Activated B cell treated with CpG ODN at 0.5 μM for 24 hours (primary cell): ENCODE data around the gene PDPK1. TPM values are rescaled to one million over a fixed set of nuclear protein-coding genes. Genes with fewer than 3 reads are reported as not detected.

ENCODE experiments used
- ATAC-seq: fragments of 200-7000 bp; cut with Tn5 transposase; one replicate; pipeline ENCODE4 v1.10.0; 2021; ENCODE audit warnings: low read depth, mild to moderate bottlenecking, moderate library complexity
- CTCF ChIA-PET: fragments of 350-600 bp; sonication (Branson Sonifier 250); formaldehyde crosslinking; loops from one replicate; lab custom pipeline; 2021; ENCODE audit warnings: antibody characterized with exemption; lab: Charles Lee
- POLR2A ChIA-PET: fragments of 350-600 bp; sonication (Branson Sonifier 250); formaldehyde crosslinking; loops from one replicate; lab custom pipeline; 2021; ENCODE audit warnings: antibody characterized with exemption; lab: Charles Lee
- DNase-seq: peaks from one replicate; pipeline ENCODE4 v3.0.0; 2022
- H3K27ac Mint-ChIP-seq: one replicate; pipeline ENCODE4 v1.8.0; 2020; ENCODE audit warnings: mixed read lengths
- H3K27me3 Mint-ChIP-seq: one replicate; pipeline ENCODE4 v1.8.0; 2021; ENCODE audit warnings: mixed read lengths
- H3K36me3 Mint-ChIP-seq: one replicate; pipeline ENCODE4 v1.8.0; 2021; ENCODE audit warnings: low read depth, mixed read lengths
- H3K4me1 Mint-ChIP-seq: one replicate; pipeline ENCODE4 v1.8.0; 2021; ENCODE audit warnings: mixed read lengths
- H3K4me3 Mint-ChIP-seq: one replicate; pipeline ENCODE4 v1.8.0; 2020; ENCODE audit warnings: mild to moderate bottlenecking, mixed read lengths
- H3K9me3 Mint-ChIP-seq: one replicate; pipeline ENCODE4 v1.8.0; 2020; ENCODE audit warnings: mixed read lengths
- intact Hi-C: fragments of 100-400 bp; cut with micrococcal nuclease; formaldehyde crosslinking; loops from one replicate; pipeline ENCODE4 v1.15.1; 2024
- total RNA-seq: library from RNA; stranded (reverse); gene quantifications from 2 replicates; pipeline ENCODE4 v1.2.3, GENCODE V29; 2022
- TF ChIP-seq, protein P1 (sequence below): fragments of 200-600 bp; IDR thresholded peaks from one replicate; pipeline ENCODE4 v1.8.0; 2022; ENCODE audit warnings: antibody characterized with exemption, mild to moderate bottlenecking

PDPK1 gene
- total RNA-seq, 1 donor from 2014 or later, result 62.0 TPM

DNA sequence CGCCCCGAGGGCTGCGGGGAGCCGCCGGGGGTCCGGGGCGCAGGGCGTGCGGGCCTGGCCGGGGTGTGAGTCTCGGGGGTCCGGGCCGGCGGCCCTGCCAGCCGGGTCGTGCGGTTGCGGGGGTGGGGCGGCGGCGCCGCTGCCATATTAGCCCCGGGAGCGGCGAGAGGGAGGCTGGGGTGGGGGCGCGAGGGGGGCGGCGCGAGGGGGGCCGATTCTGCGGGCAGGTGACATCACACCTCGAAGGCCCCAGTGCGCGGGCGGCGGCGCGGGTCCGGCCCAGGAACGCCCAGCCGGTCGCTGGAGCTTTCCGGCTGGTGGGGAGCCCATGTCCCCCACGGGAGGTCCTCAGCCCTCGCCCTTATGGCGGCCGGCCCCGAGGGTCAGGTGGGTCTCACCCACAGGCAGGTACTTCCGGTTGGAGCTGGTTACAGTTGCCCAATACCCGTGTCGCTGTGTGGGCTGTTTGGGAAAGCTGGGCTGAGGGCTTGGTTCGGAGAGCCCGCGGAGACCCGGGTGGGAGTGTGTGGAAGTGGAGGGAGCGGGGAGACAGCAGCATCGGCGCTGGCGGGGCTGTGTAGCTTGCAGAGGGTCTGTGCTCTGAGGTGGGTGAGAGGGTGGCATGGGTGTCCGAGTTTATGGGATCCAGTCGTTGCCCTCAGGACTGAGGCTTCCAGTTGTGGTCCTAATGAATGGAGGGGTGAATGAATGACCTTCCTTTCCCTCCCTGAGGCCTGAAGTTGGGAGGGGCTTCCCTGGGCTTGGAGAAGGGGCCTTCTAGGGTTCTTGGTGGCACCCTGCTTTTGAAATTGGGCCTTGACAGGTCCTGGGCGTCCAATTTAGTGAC lies 23.3 kb upstream of the PDPK1 start:
- TF ChIP-seq, protein P1, sequence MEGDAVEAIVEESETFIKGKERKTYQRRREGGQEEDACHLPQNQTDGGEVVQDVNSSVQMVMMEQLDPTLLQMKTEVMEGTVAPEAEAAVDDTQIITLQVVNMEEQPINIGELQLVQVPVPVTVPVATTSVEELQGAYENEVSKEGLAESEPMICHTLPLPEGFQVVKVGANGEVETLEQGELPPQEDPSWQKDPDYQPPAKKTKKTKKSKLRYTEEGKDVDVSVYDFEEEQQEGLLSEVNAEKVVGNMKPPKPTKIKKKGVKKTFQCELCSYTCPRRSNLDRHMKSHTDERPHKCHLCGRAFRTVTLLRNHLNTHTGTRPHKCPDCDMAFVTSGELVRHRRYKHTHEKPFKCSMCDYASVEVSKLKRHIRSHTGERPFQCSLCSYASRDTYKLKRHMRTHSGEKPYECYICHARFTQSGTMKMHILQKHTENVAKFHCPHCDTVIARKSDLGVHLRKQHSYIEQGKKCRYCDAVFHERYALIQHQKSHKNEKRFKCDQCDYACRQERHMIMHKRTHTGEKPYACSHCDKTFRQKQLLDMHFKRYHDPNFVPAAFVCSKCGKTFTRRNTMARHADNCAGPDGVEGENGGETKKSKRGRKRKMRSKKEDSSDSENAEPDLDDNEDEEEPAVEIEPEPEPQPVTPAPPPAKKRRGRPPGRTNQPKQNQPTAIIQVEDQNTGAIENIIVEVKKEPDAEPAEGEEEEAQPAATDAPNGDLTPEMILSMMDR, result no peak
- no peaks in the 10 kb centered on the region for H3K27me3 Mint-ChIP-seq
- ATAC-seq (peak; percentile 8), DNase-seq (no peak)
- peak overlapping the region; percentile 88 for H3K27ac Mint-ChIP-seq
- no peaks in the 10 kb centered on the region for H3K9me3 Mint-ChIP-seq
- ChIA-PET CTCF (interaction anchor here (1.8 kb wide), 1 partner anchor 7 kb away, joined by 5 read pairs; no protein-coding TSS in a partner anchor), POLR2A (interaction anchor here (0.5 to 4.0 kb wide), 8 partner anchors 10 to 588 kb away, joined by 3 to 38 read pairs (median 5); partner anchors contain the start of genes CEMP1 and PDPK1)
- H3K4me1 Mint-ChIP-seq, result peaks cover 83% of the 10 kb centered on the region
- peak overlapping the region; percentile 94 for H3K4me3 Mint-ChIP-seq
- intact Hi-C loops, result loop anchor here (5.0 kb wide), 1 partner anchor 247 kb away; the partner anchor contains the start of gene RNPS1
- peaks cover 26% of the 10 kb centered on the region for H3K36me3 Mint-ChIP-seq

DNA sequence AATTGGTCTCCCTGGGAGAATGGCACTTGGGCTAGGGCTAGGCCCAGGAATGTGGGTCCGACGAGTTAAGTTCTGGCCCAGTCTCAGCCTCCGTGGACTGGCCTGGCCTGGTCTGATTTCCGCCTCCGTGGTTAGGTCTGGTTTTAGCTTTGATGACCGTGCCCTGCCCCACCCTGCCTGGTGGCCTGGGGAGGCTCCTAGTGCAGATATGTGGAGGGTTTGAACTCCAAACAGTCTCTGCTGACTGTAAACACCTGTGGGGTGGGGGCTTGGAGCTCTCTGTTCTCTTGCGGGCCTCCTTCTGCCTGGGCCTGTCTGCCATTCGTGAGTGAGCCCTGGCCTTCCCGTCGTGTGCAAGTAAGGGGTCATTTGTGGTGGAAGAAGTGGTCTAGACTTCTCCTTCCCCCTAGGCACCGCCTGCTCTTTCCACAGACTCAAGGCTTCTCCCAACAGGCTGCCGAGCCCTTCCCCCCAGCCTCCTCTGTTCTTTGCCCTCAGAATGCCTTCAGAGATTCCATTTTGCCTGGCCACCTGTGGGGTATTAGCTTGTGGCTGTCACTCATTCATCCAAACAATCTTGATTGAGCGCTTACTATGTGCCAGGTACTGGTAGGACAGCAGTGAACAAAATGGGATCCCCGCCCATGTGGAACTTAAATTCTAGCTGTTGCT lies 22.5 kb upstream of the PDPK1 start:
- DNase-seq, result no peak
- ATAC-seq, result no peak
- Mint-ChIP-seq H3K4me1 (peaks cover 80% of the 10 kb centered on the region), H3K4me3 (peak overlapping the region; percentile 94), H3K27me3 (no peaks in the 10 kb centered on the region), H3K36me3 (peaks cover 30% of the 10 kb centered on the region), H3K27ac (peak overlapping the region; percentile 88), H3K9me3 (no peaks in the 10 kb centered on the region)
- ChIA-PET POLR2A (interaction anchor here (0.6 to 4.0 kb wide), 5 partner anchors 8 to 25 kb away, joined by 3 to 38 read pairs (median 8); partner anchors contain the start of genes CEMP1 and PDPK1), CTCF (interaction anchor here (0.9 to 1.8 kb wide), 2 partner anchors 8 to 14 kb away, joined by 4 to 5 read pairs; no protein-coding TSS in a partner anchor)
- intact Hi-C loops, result no loop called here
- TF ChIP-seq, protein P1, result no peak

DNA sequence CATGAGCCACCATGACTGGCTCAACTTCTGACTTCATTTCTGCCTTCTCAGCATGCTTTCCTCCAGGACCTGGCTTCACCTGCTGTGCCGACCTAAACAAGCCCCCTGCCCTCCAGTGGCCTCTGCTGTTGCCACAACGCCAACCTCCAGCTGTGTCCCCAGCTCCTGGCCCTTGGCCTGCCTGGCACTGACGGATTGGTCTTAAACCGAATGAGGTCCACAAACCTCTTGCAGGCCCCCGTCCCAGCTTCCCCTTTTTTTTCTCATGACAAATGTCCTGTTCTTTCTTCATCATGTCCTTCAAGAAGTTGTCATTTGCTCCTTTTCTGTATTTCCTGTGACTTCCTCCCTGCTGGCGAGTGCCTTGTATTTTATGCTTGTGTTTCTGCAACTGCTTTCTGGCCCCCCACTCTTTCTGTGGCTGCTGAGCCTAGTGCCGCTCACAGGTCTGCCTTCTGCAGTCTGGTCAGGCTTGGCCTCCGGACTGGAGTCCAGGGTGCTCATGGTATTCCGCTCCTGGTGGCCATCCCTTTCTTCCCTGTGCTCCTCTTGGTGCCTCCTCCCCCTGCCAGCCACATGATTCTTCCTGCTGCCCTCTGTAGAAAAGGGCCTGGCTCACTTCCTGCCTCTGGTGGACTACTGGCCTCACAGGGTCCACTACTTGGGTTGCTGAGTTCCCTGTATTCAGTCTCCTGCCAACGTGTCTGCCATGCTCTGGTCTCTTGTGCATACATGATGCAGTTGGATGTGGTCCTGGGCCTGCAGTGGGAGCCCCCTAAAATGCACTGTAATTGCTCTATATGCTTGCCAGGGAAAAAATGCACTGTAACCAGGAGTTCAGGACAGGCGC lies 21.2 kb upstream of the PDPK1 start:
- H3K27me3 Mint-ChIP-seq, result no peaks in the 10 kb centered on the region
- H3K27ac Mint-ChIP-seq, result peak overlapping the region; percentile 88
- CTCF ChIA-PET, result interaction anchor here (1.8 kb wide), 1 partner anchor 9 kb away, joined by 5 read pairs; no protein-coding TSS in a partner anchor
- intact Hi-C loops, result no loop called here
- TF ChIP-seq, protein P1, result no peak
- DNase-seq (no peak), ATAC-seq (no peak)
- peaks cover 78% of the 10 kb centered on the region for H3K4me1 Mint-ChIP-seq
- POLR2A ChIA-PET, result interaction anchor here (0.7 to 4.0 kb wide), 6 partner anchors 10 to 1035 kb away, joined by 3 to 38 read pairs (median 6); partner anchors contain the start of genes CEMP1, PDPK1 and RPS2
- H3K36me3 Mint-ChIP-seq, result peaks cover 39% of the 10 kb centered on the region
- H3K4me3 Mint-ChIP-seq, result peak overlapping the region; percentile 94
- H3K9me3 Mint-ChIP-seq, result no peaks in the 10 kb centered on the region

DNA sequence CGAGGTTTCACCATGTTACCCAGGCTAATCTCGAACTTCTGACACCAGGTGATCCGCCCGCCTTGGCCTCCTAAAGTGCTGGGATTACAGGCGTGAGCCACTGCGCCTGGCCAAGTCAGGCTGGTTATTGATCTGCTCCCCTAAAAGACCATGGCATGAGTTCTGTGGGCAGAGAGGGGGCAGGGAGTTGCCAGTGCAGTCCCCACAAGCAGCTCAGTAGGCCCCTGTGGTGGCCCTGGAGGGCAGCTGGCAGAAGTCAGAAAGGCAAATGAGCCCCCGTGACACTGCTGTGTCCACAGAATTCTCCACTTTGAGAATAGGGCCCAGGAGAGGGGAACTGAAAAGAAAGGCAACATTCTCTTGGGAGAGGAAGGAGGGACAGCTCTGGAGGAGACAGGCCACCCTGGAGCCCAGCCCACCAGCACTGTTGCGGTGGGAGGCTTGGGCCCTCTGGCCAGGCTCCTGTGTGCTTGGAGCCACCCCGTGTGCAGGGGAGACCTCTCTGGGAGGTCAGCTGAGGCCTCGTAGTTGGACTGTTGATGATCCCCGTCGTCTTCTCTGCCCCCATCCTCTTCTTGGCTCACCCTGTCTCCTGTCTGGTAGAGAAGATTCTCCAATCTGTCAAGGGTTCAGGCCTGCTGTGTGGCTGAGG lies 19.7 kb upstream of the PDPK1 start:
- H3K36me3 Mint-ChIP-seq, result peaks cover 44% of the 10 kb centered on the region
- no peak overlapping the region for H3K27ac Mint-ChIP-seq
- intact Hi-C loops, result no loop called here
- DNase-seq, result no peak
- H3K4me3 Mint-ChIP-seq, result peak overlapping the region; percentile 94
- POLR2A ChIA-PET, result interaction anchor here (1.2 to 1.4 kb wide), 2 partner anchors 11 to 13 kb away, joined by 3 to 4 read pairs; partner anchors contain the start of gene CEMP1
- TF ChIP-seq, protein P1, result no peak
- peaks cover 66% of the 10 kb centered on the region for H3K4me1 Mint-ChIP-seq
- ATAC-seq, result no peak
- H3K9me3 Mint-ChIP-seq, result no peaks in the 10 kb centered on the region
- CTCF ChIA-PET, result no interaction called here
- H3K27me3 Mint-ChIP-seq, result no peaks in the 10 kb centered on the region
